Measurements from ENCODE around the gene PRDM10.

PRDM10 gene

GRCh38 chr11:129852125-129852740 is 150.4 kb downstream of the PRDM10 start:
- DNase-seq (ENCODE audit: low spot score): no peak
- in situ Hi-C loops (cut with MboI; ENCODE audit: low pct_unique_long_range_greater_than_20kb, low sequenced_read_pairs, unreplicated experiment): no loop called here
- TF ChIP-seq CTCF (IDR thresholded peaks at IDR 0.05; ENCODE audit: extremely low read depth, insufficient read depth, missing control alignments): no peak

Data from GM13977 (cell line).